GM21360 (cell line): Measurements from ENCODE around the gene MRNIP.

Experiments used
- ATAC-seq: cut with Tn5 transposase; IDR thresholded peaks from one replicate; pipeline ENCODE4 v1.9.1; 2021; ENCODE audit warnings: mild to moderate bottlenecking, moderate library complexity; ENCODE audit not compliant: unreplicated experiment

The MRNIP gene

DNA sequence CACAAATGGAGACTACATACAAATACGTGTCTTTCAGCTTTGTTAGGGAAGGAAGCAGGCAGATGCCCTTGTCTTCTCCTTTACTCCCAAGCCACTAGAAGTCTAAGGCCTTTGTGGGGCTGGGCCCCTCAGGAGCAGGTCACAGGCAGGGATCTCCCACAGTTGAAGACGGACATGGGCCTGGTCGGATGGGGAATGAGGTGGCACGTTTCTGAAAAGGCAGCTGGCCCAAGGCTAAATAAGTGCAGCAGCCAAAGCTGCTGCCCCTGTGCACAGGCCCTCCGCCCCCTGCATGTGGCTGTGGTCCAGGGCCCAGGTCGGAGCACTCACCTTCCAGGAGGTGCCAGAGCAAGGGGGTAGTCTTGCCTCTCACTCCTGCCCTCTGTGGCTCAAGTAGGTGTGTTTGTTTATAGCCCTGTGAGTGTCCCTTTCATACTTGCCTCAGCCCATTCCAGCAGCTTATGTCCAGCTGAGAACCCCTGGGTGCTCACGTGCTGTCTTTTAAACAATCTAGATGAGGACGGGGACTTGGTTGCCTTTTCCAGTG lies 36.1 kb downstream of the MRNIP start:
- no peak for ATAC-seq

GRCh38 chr5:179822059-179822432 lies 36.6 kb downstream of the MRNIP start:
- no peak for ATAC-seq

DNA sequence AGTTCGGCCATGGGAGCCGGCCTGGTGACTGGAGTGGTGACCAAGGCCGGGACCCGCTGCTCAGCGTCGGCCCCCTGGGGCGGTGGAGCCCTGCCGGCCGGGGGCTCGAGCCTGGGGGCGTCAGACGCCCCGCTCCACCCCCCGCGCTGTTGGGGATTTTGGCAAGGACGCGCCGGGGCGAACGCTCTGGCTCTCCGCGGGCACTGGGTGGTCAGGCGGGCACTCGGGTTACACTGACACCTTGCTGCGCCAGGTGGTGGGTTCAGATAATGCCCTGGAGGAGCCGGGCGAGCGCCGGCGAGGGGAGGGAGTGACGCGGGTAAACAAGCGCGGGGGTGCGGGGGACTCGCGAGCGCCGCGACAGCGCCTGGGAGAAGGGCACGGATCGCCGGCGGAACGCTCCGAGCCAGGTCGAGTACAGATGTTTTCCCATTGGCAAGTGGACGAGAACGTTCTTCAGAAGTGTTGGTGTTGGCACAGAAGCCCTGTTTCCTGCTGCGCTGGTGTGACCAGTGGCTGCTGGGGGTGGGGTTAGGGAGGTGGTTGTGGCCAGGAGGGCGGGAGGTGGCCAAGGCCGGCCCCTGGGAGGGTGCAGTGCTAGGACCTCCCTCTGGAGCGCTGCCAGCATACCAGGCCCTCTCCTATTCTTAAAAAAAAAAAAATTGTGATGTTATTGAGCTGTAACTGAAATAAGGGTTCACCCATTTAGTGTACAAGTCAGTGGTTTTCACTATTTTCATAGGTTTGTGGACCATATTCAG lies 37.1 kb downstream of the MRNIP start:
- ATAC-seq: peak; percentile 35

- ATAC-seq: peak; percentile 37
Observed at GRCh38 chr5:179820483-179821297, 37.9 kb downstream of the MRNIP start, which contains the start of gene SQSTM1. Gene SQSTM1, plus strand, starts transcription at chr5:179820905. Its CDS starts 32 bp downstream, at chr5:179820937.

DNA sequence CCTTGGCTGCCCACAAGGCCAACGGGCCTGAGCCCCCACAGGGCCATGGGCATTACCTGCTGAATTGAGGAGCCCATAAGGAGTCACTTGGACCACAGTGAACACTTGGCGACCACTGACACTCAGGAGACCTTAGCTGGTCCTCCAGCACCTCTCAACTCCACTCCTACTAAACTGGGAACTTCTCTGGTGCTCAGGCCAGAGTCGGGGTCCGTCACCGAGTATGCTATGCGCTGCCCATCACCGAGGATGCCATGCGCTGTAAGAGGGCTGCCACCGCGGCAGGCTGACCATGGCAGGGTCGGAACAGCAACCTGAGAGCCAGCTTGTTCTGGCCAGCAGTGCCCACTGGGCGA lies 38.5 kb downstream of the MRNIP start:
- no peak for ATAC-seq

GRCh38 chr5:179819296-179820126 lies 39.1 kb downstream of the MRNIP start:
- no peak for ATAC-seq

DNA sequence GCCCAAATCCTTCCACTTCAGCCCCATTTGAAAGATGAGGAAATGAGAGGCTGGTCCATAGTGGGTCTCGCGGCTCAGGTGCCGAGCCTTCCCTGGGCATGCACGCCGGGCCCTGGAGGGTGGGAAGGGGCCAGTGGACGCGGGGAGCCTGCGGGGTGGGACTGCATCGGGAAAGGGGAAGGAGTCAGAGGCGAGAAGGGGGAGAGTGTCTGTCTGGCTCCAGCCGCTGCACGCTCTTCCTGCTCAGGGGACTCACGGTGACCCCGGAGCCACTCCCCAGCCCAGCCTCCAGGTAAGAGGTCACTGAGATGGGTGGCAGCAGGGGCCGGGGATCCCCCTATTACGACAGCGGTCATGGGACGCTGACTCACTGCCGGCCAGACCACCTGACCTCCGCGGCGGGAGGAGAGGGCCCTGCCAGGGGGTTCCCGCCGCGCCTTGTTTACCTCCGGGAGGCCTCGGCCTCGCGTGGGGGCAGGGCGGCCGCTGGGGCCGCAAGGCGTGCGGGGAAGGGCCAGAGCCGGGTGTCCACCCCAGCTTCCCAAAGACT lies 39.8 kb downstream of the MRNIP start:
- ATAC-seq: peak; percentile 52

- no peak for ATAC-seq
Observed at GRCh38 chr5:179817890-179818745, 40.5 kb downstream of the MRNIP start.

- no peak for ATAC-seq
Observed at GRCh38 chr5:179817470-179817840, 41.2 kb downstream of the MRNIP start.

GRCh38 chr5:179816796-179817469 lies 41.7 kb downstream of the MRNIP start:
- no peak for ATAC-seq

- ATAC-seq: no peak
Observed at GRCh38 chr5:179816401-179816795, 42.2 kb downstream of the MRNIP start.

- ATAC-seq: no peak
Observed at GRCh38 chr5:179815491-179816249, 42.9 kb downstream of the MRNIP start.

DNA sequence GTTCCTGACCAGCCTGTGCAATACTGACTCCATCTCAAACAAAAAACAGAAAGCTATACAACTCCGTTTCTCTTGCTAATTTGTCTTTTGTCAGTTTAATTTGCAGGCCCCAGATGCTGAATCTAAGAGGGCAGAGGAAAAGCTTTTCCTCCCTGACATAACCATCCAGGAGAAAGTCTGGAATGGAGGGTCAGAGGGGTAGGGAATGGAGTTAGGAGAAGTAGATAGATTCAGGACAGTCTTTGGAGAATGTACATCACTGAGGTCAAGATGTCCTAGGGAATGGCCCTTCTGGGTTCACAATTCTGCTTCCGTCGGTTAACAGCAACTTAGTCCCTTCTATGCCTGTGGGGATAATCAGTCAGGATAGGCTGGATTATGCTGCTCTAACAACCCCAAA lies 44.5 kb downstream of the MRNIP start:
- no peak for ATAC-seq

GRCh38 chr5:179812997-179813607 lies 45.5 kb downstream of the MRNIP start:
- ATAC-seq: no peak

DNA sequence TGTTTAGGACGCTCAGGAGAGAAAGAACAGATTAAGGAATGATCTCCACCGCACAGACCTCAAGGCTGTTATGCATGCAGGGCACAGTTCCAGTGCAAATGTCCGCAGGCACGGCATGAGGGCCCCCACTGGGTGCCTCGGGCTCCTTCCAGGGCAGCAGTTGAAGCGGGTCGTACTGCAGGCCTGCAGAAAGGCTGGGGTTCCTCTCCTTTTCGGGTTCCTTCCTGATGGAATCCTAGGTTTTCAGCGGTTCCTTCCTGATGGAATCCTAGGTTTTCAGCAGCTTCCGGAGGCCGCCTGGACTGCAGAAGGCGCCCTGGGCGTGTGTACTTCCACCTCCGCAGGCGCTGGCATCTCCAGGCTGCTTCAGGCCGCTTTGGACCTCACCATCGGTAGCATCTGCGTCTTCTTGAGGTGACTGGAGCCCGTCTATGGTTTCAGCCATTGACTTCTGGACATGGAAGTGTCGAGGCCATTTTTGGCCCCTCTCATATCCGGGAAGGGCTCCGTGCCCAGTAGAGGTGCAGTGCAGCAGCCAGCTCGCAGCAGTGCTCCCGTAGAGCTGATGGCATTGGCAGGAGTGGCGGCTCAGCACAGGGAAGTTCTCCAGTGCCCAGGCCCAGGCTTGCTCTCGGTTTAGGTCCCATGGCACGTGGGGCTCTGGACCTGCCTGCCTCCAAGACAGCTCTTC lies 46.3 kb downstream of the MRNIP start:
- ATAC-seq: no peak

- ATAC-seq: peak; percentile 51
Observed at GRCh38 chr5:179806250-179807048, 52.2 kb downstream of the MRNIP start, which contains the start of gene MGAT4B. Gene MGAT4B, minus strand, starts transcription at chr5:179806866. Its CDS starts 283 bp downstream, at chr5:179806583.
